NB4 (cell line): ENCODE data around the gene FMC1.
"Not testable (repeated sequence)": the region's sequence is repeated elsewhere in the genome, so short reads cannot be mapped to it uniquely, and the experiment has no call there.

Experiments
- DNase-seq: peaks from one replicate; pipeline ENCODE4 v3.0.0; 2010; ENCODE audit warnings: low read depth
- H3K4me3 ChIP-seq: one replicate; pipeline ENCODE4 v1.5.1; 2011; ENCODE audit warnings: mild to moderate bottlenecking, low read depth, low read length, moderate library complexity
- MYC ChIP-seq: IDR thresholded peaks from 2 replicates; pipeline ENCODE4 v1.6.1; 2011; ENCODE audit warnings: low read depth, low read length
- POLR2A ChIP-seq: IDR thresholded peaks from 2 replicates; pipeline ENCODE4 v1.6.1; 2011; ENCODE audit warnings: mild to moderate bottlenecking; ENCODE audit not compliant: insufficient read length; ENCODE audit errors: extremely low read depth
- TF ChIP-seq, protein P1 (sequence below): IDR thresholded peaks from one replicate; pipeline ENCODE4 v1.5.1; 2012; ENCODE audit warnings: low read depth, low read length
- TF ChIP-seq, protein P2 (sequence below): IDR thresholded peaks from 2 replicates; pipeline ENCODE4 v1.6.1; 2011; ENCODE audit warnings: low read depth, low read length

Gene FMC1

DNA sequence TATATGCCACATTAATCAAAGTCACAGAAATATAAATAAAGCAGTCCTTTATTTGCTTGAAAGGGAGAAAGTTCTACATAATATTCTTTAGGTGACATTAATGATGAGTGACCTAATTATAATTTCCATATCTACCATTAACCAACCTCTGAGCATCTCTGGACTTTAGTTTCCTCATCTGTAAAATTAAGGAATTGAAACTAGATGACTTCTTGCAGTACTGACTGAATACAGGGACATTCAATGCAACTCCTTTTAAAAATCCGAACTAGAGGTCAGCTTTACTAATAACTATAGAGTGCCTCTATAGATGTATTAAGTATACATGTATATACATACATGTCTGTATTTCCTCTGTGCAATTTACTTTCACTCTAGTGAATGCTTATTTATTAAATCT is 3.9 kb downstream of the FMC1 start:
- DNase-seq, result no peak
- TF ChIP-seq POLR2A (no peak), MYC (no peak)
- TF ChIP-seq, protein P1, sequence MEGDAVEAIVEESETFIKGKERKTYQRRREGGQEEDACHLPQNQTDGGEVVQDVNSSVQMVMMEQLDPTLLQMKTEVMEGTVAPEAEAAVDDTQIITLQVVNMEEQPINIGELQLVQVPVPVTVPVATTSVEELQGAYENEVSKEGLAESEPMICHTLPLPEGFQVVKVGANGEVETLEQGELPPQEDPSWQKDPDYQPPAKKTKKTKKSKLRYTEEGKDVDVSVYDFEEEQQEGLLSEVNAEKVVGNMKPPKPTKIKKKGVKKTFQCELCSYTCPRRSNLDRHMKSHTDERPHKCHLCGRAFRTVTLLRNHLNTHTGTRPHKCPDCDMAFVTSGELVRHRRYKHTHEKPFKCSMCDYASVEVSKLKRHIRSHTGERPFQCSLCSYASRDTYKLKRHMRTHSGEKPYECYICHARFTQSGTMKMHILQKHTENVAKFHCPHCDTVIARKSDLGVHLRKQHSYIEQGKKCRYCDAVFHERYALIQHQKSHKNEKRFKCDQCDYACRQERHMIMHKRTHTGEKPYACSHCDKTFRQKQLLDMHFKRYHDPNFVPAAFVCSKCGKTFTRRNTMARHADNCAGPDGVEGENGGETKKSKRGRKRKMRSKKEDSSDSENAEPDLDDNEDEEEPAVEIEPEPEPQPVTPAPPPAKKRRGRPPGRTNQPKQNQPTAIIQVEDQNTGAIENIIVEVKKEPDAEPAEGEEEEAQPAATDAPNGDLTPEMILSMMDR, result no peak
- TF ChIP-seq, protein P2, sequence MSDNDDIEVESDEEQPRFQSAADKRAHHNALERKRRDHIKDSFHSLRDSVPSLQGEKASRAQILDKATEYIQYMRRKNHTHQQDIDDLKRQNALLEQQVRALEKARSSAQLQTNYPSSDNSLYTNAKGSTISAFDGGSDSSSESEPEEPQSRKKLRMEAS, result no peak
- H3K4me3 ChIP-seq, result no peak overlapping the region

GRCh38 chr7:139351027-139351426 is 9.9 kb downstream of the FMC1 start:
- no peak overlapping the region for H3K4me3 ChIP-seq
- no peak for DNase-seq
- TF ChIP-seq, protein P1, result no peak
- TF ChIP-seq MYC (no peak), POLR2A (no peak)
- TF ChIP-seq, protein P2, result no peak

- peak; percentile 43 for DNase-seq
- H3K4me3 ChIP-seq, result no peak overlapping the region
- TF ChIP-seq, protein P1, result no peak
- TF ChIP-seq MYC, result no peak
Measured at GRCh38 chr7:139354729-139355128, 13.6 kb downstream of the FMC1 start.

GRCh38 chr7:139355320-139355719 is 14.2 kb downstream of the FMC1 start:
- H3K4me3 ChIP-seq, result no peak overlapping the region
- DNase-seq, result peak; percentile 85
- no peak for TF ChIP-seq POLR2A
- TF ChIP-seq, protein P1, result no peak
- no peak for TF ChIP-seq MYC

DNA sequence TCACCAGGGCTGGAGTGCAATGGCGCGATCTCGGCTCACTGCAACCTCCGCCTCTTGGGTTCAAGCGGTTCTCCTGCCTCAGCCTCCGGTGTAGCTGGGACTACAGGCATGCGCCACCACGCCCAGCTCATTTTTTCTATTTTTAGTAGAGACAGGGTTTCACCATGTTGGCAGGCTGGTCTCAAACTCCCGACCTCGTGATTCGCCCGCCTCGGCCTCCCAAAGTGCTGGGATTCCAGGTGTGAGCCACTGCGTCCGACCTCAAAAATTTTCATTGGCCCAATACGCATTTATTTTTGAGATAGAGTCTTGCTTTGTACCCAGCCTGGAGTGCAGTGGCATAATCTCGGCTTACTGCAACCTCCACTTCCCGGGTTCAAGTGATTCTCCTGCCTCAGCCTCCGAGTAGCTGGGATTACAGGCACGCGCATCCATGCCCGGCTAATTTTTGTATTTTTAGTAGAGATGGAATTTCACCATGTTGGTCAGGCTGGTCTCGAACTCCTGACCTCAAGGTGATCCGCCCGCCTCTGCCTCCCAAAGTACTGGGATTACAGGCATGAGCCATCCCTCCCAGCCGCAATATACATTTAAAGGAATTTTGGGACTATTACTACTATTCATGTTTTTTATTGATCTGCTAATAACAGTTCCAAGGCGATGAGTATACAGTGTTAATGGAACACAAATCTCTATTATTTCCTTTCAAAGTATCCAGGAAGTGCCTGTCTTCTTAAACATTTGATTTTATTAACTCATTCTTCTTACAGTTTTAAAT is 16.8 kb downstream of the FMC1 start:
- peak overlapping the region; percentile 83 for H3K4me3 ChIP-seq
- DNase-seq, result not testable (repeated sequence)

- TF ChIP-seq, protein P1, result no peak
- TF ChIP-seq, protein P2, result no peak
- TF ChIP-seq MYC (no peak), POLR2A (no peak)
- DNase-seq, result peak; percentile 72
- peak overlapping the region; percentile 83 for H3K4me3 ChIP-seq
Measured at GRCh38 chr7:139358541-139359365, 17.6 kb downstream of the FMC1 start.
